ENCODE data around the gene ACAT1. TPM values are rescaled to one million over a fixed set of nuclear protein-coding genes. Genes with fewer than 3 reads are reported as not detected.
"Not testable (repeated sequence)": the region's sequence is repeated elsewhere in the genome, so short reads cannot be mapped to it uniquely, and the experiment has no call there.

Gene ACAT1
- polyA plus RNA-seq, 1 donor: 67.5 TPM

DNA sequence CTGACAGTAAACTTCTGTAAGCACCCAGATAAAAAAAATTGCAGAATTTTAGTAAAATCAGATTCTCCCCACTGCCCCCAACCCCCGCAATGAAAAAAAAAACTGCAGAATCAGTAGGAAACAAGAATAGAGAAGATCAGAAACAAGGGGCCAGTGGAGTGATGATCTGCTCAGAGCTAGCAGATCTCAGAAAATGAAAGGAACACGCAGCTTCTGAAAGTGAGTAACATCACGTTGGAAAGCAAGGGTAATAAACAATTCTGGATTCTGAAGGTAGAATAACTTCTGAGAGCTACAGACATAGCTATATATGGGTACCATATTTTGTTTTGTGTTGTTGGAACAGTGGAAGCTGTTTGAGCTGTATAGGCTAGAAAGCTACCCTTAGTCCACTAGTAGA, 23.2 kb downstream of the ACAT1 start:
- DNase-seq (ENCODE audit: low read depth): no peak

GRCh38 chr11:108147150-108147549, 25.8 kb downstream of the ACAT1 start:
- DNase-seq (ENCODE audit: low read depth): no peak

GRCh38 chr11:108148556-108148955, 27.2 kb downstream of the ACAT1 start:
- no peak for DNase-seq (ENCODE audit: low read depth)

- DNase-seq (ENCODE audit: low read depth): no peak
Measured at GRCh38 chr11:108154591-108154990, 33.2 kb downstream of the ACAT1 start.

GRCh38 chr11:108160970-108161566, 39.7 kb downstream of the ACAT1 start:
- DNase-seq (ENCODE audit: low read depth): no peak

DNA sequence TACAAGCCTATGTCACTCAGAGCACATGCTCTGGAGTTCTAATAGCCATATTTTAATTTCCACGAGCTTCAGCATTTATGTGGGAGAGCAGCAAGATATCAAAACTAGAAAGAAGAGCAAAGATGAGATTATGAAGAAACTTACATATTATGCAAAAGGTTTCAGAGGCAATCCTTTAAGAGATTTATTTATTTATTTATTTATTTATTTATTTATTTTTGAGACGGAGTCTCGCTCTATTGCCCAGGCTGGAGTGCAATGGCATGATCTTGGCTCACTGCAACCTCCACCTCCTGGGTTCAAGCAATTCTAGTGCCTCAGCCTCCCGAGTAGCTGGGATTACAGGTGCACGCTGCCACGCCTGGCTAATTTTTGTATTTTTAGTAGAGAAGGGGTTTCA, 41.5 kb downstream of the ACAT1 start:
- not testable (repeated sequence) for DNase-seq (ENCODE audit: low read depth)

GRCh38 chr11:108167624-108168023, 46.3 kb downstream of the ACAT1 start:
- no peak for DNase-seq (ENCODE audit: low read depth)

- no peak for DNase-seq (ENCODE audit: low read depth)
Measured at GRCh38 chr11:108170184-108170583, 48.8 kb downstream of the ACAT1 start.

- DNase-seq (ENCODE audit: low read depth): no peak
Measured at GRCh38 chr11:108177570-108177969, 56.2 kb downstream of the ACAT1 start.

GRCh38 chr11:108193725-108194124, 72.4 kb downstream of the ACAT1 start:
- no peak for DNase-seq (ENCODE audit: low read depth)

- no peak for DNase-seq (ENCODE audit: low read depth)
Measured at GRCh38 chr11:108196901-108197300, 75.5 kb downstream of the ACAT1 start.

Other genes starting within 250 kb of the ACAT1 start
- 0.44 TPM for gene RAB39A, start 193.1 kb upstream of the ACAT1 start, polyA plus RNA-seq (ENCODE audit: insufficient read length)
- 32.9 TPM for gene CUL5, start 112.7 kb upstream of the ACAT1 start, polyA plus RNA-seq (ENCODE audit: insufficient read length)
- gene NPAT, start 101.1 kb downstream of the ACAT1 start, polyA plus RNA-seq (ENCODE audit: insufficient read length): 7.7 TPM
- gene ATM, start 101.5 kb downstream of the ACAT1 start, polyA plus RNA-seq (ENCODE audit: insufficient read length): 43.1 TPM

All from forelimb muscle (tissue), 1 donor.